GM19468 (cell line): ENCODE results near the gene SLC5A5.

Experiments used
- ATAC-seq: cut with Tn5 transposase; IDR thresholded peaks from one replicate; pipeline ENCODE4 v1.9.1; 2021; ENCODE audit warnings: mild to moderate bottlenecking, moderate library complexity, moderate number of reproducible peaks; ENCODE audit not compliant: unreplicated experiment; ENCODE audit errors: extremely low read depth

SLC5A5 gene

DNA sequence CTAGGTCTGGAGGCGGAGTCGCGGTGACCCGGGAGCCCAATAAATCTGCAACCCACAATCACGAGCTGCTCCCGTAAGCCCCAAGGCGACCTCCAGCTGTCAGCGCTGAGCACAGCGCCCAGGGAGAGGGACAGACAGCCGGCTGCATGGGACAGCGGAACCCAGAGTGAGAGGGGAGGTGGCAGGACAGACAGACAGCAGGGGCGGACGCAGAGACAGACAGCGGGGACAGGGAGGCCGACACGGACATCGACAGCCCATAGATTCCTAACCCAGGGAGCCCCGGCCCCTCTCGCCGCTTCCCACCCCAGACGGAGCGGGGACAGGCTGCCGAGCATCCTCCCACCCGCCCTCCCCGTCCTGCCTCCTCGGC, at the start of gene SLC5A5:
SLC5A5 (plus strand) TSS at position 68 of the 373 bp plus-strand sequence. CDS start 375 bp downstream, outside the sequence.
- ATAC-seq: no peak

DNA sequence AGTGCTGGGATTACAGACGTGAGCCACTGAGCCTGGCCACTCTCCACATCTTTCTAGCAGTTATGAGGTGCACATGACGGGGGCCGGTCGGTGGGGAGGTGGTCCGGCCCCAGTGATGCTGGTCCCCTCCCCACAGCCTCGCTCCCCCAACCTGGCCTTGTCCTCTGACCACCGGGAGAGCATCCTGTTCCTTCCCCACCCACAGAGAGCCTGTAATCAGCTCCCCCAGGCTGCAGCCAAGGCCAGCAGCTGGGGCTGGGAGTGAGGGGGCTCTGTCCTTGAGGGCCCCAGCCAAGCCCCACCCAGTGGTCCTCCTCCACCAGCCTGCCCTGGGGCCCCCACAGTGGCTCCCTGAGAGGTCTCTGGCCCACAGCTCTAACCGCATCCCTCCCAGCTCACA, 47.4 kb upstream of the SLC5A5 start:
- no peak for ATAC-seq

DNA sequence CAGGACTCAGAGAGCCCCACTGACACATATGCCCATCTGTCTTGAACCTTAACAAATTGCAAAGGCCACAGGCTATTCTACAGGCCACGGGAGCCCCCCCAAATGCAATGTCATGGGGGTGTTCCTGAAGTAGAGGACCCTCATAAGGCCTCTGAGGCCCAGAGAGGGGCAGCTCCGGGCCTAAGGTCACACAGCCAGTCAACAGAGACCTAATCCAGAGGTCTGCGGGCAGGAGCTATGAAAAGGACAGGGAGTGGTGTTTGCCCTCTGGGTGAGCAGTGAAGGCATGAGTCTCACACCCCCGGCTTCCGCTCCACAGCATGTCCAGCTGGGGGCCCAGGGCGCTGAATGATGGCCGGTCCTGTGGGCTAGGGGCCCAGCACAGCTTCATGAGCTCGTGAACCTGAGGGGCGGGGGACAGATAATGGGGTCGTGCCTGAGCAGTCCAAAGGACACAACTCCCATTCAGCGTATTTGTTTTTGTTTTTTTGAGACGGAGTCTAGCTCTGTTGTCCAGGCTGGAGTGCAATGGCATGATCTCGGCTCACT, 45.2 kb upstream of the SLC5A5 start:
- no peak for ATAC-seq

DNA sequence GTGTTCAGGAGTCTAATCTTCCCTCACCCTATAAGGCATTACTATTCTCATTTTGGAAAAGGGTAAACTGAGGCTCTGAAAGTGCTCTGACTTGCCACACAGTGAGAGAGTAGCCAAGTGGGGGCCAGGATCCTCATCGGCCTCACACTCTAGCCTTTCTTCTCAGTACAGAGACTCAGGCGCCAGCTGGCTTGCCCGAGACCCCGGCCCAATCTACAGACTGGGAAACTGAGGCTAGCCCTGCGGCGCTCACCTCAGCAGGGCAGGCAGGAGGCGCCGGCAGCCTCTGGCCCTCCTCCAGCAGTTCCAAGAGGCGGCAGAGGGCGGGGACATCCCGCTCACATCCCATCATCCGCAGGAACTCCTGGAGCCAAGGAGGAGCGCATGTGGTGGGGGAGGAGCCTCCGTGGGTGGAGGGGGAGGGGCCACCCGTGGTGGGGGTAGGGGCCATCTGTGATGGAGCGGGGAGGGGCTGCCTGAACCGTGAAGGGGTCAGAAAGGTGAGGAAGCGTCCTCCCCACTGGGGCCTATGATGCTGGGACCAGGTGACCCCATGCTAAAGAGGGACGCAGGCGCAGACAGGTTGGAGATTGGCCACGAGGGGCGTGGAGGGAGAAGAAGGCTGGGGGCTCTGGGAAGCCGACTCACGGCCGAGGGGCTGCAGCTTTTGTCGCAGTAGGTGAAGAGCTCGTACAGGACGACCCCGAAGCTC, 41.7 kb upstream of the SLC5A5 start:
- ATAC-seq: no peak

DNA sequence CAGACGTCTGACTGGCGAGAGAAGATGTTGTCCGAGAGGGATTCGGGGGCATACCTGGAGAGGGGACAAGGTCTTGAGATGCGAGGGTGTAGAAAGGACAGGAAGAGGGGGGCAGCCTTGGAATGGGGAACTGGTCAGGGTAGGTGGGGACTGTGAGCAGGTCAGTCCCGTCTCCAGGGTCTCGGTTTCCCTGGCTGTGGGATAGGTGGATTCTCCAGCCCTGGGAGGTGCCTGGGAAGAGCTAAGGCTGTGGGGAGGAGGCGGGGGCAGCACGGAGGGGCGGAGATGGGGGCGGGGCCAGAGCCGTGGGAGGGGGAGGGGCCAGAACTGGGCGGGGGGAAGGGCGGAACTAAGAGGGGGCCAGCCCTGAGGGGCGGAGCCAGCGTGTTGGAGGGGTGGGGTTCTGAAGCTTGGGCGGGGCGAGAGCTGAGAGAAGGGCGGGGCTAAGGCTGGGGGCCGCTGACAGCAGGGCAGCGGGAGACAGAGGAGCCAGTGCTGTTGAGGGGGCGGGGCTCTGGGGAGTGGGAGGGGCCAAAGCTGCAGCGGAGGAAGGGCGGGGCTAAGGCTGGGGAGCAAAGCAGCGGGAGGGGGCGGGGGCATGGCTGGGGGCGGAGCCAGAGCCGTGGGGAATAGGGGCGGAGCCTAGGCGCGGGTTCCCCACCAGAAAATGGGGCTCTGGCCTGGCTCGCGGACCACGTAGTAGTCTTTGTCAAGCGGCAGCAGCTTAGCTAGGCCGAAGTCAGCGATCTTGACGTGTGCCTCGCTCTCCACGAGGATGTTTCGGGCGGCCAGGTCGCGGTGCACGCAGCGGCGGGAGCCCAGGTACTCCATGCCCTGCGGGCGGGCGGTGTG, 41.0 kb upstream of the SLC5A5 start:
- ATAC-seq: no peak

DNA sequence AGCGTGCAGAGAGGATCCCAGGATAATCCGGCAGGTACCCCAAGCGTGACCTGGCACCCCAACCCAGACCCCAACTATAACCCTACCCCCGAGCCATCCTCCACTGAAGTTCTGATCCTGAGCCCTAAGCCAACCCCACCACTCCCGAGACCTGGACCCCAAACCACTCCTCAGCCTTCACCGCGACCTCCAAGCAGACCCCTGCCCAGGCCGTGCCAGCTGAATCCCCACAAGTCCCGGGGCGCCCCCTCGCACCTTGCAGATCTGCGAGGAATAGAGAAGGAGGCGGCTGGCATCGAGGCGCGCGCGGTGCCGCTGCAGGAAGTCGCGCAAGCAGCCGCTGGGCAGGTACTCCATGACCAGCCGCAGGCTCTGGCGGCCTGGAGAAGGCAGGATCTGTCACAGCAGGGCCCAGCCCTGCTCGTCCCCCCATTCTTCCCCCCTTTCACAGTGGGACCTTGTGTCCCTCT, 40.3 kb upstream of the SLC5A5 start:
- no peak for ATAC-seq

DNA sequence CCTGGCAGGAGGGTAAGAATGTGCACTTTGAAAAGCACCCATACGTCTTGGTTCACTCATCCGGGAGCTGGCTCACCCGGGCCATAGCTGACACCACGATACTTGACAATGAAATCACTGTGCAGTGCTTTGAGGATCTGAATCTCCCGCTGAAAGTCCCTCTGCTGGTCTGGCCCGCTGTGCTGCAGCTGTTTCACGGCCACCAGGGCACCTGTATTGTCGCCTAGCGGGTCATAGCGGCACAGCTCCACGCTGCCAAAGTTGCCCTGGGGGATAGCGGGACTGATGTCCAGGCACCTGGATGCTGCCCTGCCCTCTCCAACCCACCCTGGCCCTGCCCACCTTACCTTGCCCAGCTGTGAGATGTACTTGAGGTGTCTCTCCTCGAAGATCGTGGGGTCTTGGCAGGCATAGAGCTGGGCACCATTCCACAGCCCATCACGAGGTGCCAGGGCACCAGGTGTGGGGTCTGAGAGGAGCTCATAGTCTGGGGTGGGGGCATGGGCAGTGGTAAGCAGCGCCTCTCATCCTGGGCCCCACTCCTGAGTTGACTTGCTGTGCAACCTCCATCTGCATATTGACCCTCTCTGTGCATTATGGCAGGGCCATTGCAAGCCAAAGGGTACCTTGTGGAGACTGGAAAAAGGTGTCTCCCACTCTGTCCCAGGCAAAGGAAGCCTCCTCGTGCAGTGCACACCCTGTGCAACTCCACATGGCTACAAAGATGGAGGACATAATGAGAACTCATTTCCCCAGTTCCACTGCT, 39.1 kb upstream of the SLC5A5 start:
- no peak for ATAC-seq

DNA sequence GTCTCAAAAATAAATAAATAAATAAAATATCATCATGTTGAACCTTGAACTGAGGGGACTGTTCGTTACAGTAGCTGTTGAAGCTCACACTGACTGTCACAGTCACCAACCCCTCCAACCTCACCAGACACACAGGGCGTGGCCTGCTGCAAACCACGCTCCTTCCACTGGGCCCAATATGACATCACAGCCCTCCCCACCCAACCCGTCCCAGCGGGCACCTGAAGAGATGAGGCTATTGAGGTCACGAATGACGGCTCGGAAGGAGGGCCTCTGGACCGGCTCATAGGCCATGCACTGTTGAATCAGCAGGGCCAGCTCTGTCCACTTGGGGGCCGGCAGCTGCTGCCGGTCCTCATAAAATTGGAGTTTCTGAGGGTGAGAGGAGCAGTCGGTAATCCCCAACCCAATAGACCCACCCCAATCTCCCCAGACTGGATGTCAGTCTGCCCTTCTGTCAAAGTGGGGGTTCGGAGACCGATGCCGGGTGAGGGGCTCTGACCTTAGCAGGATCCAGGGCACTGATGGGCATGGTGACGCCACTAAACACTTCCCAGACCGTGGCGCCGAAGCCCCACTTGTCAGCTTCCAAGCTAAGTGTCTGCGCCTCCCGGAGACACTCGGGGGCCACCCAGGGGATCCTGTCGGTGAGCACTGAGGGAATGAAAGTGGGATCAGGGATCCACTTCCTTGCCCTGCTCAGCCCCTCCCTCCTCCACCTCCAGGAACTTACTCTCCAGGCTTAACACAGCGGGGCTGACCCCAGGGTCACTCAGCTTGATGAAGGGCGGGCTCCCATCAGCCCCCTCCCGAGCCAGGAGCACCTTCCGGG, 37.2 kb upstream of the SLC5A5 start:
- no peak for ATAC-seq

DNA sequence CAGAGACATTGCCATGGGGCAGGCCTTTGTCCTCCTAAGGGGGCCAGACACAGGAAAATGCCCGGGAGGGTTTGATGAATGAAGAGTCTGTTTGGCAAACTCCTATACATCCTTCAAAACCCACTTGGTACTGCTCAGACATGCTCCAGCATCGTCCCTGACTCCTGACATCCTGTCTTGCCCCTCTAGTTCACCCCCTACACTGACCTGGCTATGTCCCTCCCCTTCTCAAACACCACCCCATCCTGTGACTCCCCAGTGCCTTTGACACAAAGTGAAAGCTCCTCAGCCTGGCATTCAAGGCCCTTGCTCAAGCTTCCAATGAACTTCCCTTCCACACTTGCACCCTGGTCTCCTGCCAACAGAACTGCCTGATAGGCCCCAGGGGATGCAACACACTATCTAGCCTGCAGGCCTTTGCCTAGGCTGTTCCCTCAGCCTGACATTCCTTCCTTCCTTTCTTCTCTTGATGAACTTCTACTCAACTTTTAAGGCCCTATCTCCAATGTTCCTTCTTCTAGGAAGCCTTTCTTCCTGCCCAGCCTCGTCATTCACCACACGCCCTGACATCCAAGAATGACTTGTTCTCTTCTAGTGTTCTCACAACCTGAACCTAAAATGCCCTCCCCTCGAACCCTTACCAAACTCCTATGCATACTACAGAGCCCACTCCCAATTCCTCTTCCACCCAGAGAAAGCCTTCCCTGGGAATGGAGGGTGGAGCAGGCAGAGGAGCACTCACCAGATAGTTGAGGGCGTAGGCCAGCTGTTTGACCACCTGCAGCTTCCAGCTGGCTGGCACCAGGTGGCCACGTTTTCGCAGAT, 36.4 kb upstream of the SLC5A5 start:
- no peak for ATAC-seq

DNA sequence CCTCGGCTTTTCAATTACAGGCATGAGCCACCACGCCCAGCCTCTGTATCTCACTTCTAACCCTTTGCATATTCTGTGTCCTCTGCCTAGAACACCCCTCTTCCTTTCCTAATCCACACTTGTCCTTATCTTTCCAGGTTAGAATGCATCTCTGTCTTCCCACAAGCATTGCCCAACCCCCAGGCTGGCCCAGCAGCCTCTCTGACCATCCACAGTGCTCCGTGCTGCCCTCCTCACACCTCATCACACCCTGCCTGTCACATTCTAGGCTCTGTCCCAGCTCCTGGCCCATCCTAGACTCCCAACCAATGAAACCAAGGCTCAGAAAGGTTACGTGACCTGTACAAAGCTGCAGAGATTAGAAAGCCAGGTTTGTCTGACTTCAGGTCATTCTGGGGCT, 35.2 kb upstream of the SLC5A5 start:
- ATAC-seq: no peak

DNA sequence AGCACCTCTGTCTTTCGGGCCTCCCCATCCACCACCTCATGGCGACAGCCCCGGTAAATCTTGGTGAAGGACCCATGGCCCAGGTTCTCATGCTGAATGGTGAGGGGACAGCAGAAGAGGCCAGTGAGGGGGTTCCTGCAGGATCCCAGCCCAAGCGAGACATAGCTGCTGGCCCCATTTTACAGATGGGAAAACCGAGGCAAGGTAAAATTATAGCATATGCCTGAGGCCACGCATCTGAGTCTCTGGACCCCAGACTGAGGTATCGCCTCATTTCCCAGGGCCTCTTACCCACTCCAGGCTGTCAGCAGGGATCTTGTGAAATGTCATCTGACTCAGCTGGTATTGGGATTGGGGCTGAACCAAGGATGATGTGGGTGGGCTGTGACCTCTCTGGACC, 33.8 kb upstream of the SLC5A5 start:
- no peak for ATAC-seq

DNA sequence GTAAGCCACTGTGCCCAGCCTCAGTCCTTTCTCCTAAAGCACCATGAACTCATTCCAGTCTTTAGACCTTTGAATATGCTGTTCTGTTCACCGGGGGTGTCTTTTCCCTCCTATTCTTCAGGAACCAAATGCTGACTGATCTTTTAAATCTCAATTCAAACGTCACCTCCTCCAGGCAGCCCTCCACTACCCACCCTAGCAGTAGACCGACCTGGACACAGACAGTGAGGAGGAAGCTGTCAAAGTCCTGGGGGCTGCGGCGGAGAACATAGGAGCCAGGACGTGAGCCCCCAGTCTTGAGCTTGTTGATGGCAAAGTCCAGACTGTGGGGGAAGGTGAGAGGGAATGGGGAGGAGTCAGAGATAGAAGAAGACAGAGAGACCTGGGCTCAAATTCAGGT, 31.7 kb upstream of the SLC5A5 start:
- no peak for ATAC-seq

DNA sequence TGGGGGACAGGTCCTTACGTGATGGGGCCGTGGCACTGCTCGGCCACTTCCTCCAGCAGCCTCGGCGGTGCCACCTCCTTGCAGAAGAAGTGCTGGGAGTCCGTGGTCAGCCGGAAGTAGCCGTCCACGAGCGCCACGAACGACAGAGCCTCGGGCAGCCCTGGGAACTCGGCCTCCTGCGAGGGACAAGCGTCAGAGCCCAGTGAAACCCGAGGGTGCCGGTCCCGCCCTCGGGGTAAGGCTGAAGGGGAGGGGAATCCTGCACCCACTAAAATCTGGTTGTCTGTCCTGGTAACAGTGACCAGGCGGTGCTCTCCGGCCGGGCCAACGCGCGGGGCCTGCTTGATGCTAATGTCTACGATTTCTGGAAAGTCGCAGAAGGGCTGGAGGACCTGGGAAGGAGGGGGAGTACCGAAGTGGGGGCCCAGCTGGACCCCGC, 30.4 kb upstream of the SLC5A5 start:
- no peak for ATAC-seq

DNA sequence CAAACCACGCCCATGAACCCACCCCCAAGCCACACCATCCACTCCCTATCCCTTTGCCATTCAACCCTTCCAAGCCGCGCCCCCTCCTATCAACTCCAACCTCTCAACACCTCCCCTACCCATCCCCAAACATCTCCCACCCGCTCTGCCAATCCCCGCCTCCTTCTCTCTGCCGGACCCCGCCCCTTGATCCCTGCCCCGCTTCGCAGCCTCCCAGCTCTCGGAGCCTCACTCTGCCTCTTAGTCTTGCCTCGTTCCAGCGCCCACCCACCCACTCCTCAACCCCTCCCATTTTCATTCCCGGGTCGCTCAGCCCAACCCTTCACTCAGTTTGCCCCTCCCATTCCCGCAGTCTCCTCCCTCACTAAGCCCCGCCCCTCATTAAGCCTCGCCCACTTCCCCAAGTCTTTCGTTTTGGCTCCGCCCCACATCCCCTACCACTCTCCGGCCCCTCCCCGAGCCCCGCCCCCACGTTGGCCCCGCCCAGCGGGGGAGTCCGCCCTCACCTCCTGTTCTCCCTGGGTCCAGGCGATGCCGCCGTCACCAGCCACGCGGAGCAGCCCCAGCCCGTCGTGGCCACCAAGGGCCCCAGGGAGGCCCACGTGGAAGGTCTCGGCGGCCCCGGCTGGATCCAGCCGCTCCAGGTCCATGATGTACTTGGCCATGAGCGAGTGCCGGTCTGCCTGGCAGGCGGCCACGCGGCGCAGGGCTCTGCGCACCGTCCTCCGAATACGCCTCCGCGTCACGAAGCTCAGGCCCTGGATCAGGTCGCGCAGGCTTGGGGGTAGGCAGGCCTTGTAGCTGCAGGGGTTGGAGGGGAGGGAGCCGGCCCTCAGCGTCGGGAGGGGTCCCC, 29.7 kb upstream of the SLC5A5 start:
- no peak for ATAC-seq

DNA sequence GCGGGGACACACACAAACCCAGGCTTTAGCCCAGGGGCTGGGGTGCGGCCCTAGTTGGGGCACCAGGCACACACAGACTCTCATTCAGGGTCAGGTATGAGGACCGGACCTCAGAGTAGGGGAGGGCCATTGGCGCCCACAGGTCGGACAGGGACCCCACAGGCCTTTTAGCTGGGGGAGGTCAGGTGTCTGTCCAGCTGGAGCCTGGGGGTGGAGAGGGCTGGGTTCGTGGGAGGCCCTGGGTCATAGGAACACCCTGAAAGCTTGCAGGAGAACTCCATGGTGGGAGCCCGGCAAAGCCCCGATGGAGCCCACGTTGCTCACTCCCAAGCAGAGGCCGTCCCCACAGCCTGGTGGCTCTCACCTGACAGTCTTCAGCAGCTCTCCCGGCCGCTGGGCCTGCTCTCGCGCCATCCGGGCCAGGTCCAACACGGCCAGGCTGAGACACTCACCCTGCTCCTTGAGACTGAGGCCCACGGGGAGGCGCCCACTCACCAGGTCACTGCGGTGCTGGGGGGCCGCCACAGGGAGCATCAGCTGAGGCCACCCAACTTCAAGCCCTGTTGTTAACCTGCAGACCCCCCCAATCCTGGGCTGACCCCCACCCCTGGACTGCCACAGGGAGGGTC, 29.0 kb upstream of the SLC5A5 start:
- ATAC-seq: no peak

DNA sequence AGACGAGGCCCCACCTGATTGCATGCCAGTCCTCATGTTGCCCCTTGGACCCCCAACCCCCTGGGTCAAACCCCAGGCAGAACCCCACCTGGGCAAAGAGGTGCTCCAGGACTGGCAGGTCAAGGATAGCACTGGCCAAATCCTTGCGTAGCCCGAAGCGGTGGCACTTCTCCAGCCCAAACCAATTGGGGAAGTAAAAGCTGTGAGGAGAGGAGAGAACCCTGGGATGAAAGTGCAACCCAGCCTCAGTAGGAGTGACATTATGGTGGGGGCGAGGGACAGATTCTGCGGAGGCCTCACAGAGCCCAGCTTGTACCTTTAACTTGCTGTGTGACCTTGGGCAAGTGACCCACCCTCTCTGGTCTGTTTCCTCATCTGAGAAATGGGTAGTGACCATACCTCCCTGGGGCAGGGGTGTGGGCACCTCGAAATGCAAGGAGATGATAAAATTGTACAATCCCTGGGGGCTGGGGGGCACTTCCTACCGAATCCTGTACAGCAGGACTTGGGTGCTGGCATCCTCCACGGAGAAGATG, 28.4 kb upstream of the SLC5A5 start:
- ATAC-seq: no peak

DNA sequence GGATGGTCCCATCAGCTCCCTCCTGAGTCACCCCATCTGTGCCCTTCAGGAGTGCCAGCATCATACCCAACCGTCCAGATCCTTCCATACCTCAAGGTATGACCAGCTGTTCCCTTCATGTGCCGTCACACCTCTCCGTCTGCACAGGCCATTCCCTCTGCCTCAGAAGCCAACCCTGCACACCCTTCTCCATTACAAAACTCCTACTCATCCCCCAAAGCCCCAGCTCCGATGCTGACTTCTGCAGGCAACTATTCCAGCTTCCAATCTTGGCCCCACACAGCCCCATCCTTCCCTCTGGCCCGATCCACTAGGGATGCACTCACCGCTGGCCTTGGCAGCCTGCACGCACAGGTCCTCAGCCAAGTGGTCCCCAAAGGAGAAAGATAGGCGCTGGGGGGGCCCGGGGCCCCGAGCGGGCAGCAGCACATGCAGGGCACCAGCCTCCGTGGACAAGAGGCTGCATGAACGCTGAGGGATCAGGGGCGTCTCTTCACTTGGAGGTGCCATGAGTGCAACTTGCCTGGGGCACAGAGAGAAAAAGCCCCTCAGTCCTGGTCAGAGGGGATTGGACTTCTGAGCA, 27.7 kb upstream of the SLC5A5 start:
- no peak for ATAC-seq
